OCI-M2 (cell line): ENCODE results near the gene TAS2R20.

ENCODE experiments used
- DNase-seq: peaks from one replicate; lab custom pipeline; 2025; ENCODE audit not compliant: unreplicated experiment; lab: John Stamatoyannopoulos, UW

TAS2R20 gene

GRCh38 chr12:10960211-10960610 is 37.9 kb downstream of the TAS2R20 start:
- no peak for DNase-seq

- no peak for DNase-seq
These were observed 38.3 kb downstream of the TAS2R20 start for GRCh38 chr12:10959804-10960203.

GRCh38 chr12:10957741-10958140 is 40.4 kb downstream of the TAS2R20 start:
- DNase-seq: no peak

GRCh38 chr12:10956085-10956484 is 42.0 kb downstream of the TAS2R20 start:
- DNase-seq: no peak

- DNase-seq: no peak
These were observed 45.5 kb downstream of the TAS2R20 start for GRCh38 chr12:10952645-10953044.
